GM12878 (cell line): ENCODE results near the gene RAD1. TPM values are rescaled to one million over a fixed set of nuclear protein-coding genes. Genes with fewer than 3 reads are reported as not detected.

Experiments used
- ATAC-seq: fragments of 200-7000 bp; cut with Tn5 transposase; 3 replicates; pipeline ENCODE4 v1.9.1; 2020; ENCODE audit warnings: mild to moderate bottlenecking, moderate library complexity
- BruUV-seq: library from RNA; stranded (reverse); fragments of 400-500 nt; replicated peaks from 2 replicates; lab custom pipeline; 2021; lab: Mats Ljungman, UMichigan
- CTCF ChIA-PET: fragments of 300-600 bp; sonication (Branson Sonifier 250); formaldehyde crosslinking; extraction: SDS; loops from one replicate; lab custom pipeline; 2021; ENCODE audit warnings: inconsistent platforms; lab: Yijun Ruan, JAX
- POLR2A ChIA-PET: fragments of 350-600 bp; formaldehyde crosslinking; extraction: SDS; loops from one replicate; lab custom pipeline; 2021; ENCODE audit warnings: inconsistent platforms; lab: Charles Lee
- RAD21 ChIA-PET: fragments of 300-600 bp; sonication (Branson Sonifier 250); formaldehyde crosslinking; loops from one replicate; lab custom pipeline; 2023; ENCODE audit warnings: antibody characterized with exemption; ENCODE audit not compliant: unreplicated experiment; lab: Charles Lee
- SMC1A ChIA-PET: fragments of 300-600 bp; sonication (Branson Sonifier 250); formaldehyde crosslinking; loops from one replicate; lab custom pipeline; 2023; ENCODE audit not compliant: unreplicated experiment, uncharacterized antibody; lab: Charles Lee
- DNase-seq: peaks from one replicate; pipeline ENCODE4 v3.0.0-alpha.2; 2011; ENCODE audit warnings: low read depth, low spot score
- FAIRE-seq: peaks from 3 replicates; lab custom pipeline; 2011; peaks lifted over from hg19 to GRCh38; lab: Jason Lieb, UNC
- H2AFZ ChIP-seq: 2 replicates; pipeline ENCODE4 v1.6.0; 2011; ENCODE audit warnings: low read depth, low read length, control low read depth; ENCODE audit not compliant: control insufficient read depth
- H3K27ac ChIP-seq: 2 replicates; pipeline ENCODE4 v1.5.1; 2011; ENCODE audit warnings: control low read depth; ENCODE audit not compliant: control insufficient read depth, insufficient read depth
- H3K27me3 ChIP-seq, 2 experiments: replicated peaks in 1 of 2; 2 replicates each; pipeline versions ENCODE4 v1.6.0 to v1.6.1; 2011; ENCODE audit warnings: low read length in 1 of 2; ENCODE audit not compliant: control insufficient read depth in 2 of 2, insufficient read depth in 2 of 2
- H3K36me3 ChIP-seq, 2 experiments: 2 replicates each; pipeline ENCODE4 v1.5.1; 2011; ENCODE audit warnings: low read length in 1 of 2; ENCODE audit not compliant: control insufficient read depth in 2 of 2, insufficient read depth in 2 of 2
- H3K4me1 ChIP-seq: 2 replicates; pipeline ENCODE4 v1.6.1; 2011; ENCODE audit warnings: mild to moderate bottlenecking, low read length, moderate library complexity, mixed read lengths; ENCODE audit not compliant: control insufficient read depth, insufficient read depth
- H3K4me2 ChIP-seq: 2 replicates; pipeline ENCODE4 v1.6.0; 2011; ENCODE audit warnings: control low read depth; ENCODE audit not compliant: control insufficient read depth, insufficient read depth
- H3K4me3 ChIP-seq: fragments of 200-600 bp; sonication (generic); 2 replicates; pipeline ENCODE4 v1.5.1; 2016
- H3K79me2 ChIP-seq: 2 replicates; pipeline ENCODE4 v1.6.0; 2011; ENCODE audit warnings: low read length; ENCODE audit not compliant: control insufficient read depth, insufficient read depth
- H3K9ac ChIP-seq: 2 replicates; pipeline ENCODE4 v1.8.0; 2011; ENCODE audit warnings: low read length, control low read depth, mixed read lengths; ENCODE audit not compliant: control insufficient read depth, insufficient read depth
- H3K9me3 ChIP-seq: replicated peaks from 3 replicates; pipeline ENCODE4 v1.5.1; 2011; ENCODE audit warnings: mild to moderate bottlenecking, low read length; ENCODE audit not compliant: control insufficient read depth, insufficient read depth
- H4K20me1 ChIP-seq: 2 replicates; pipeline ENCODE4 v1.6.0; 2011; ENCODE audit not compliant: control insufficient read depth, insufficient read depth
- BCL11A ChIP-seq: IDR thresholded peaks from 2 replicates; pipeline ENCODE4 v1.6.1; 2011; ENCODE audit warnings: low read depth, low read length
- CHD4 ChIP-seq: fragments of 200-600 bp; sonication (generic); IDR thresholded peaks from 2 replicates; pipeline ENCODE4 v1.6.1; 2016; ENCODE audit warnings: mild to moderate bottlenecking
- CREM ChIP-seq: IDR thresholded peaks from 2 replicates; pipeline ENCODE4 v1.6.1; 2014; ENCODE audit warnings: antibody characterized with exemption, low read depth
- ETV6 ChIP-seq, 2 experiments: fragments of 450-650 bp in 1 of 2; IDR thresholded peaks in 1 of 2; conservative IDR thresholded peaks in 1 of 2; 2 replicates each; pipeline ENCODE4 v1.6.1; 2014; ENCODE audit warnings: antibody characterized with exemption in 1 of 2, borderline replicate concordance in 1 of 2, low read depth in 1 of 2, mild to moderate bottlenecking in 1 of 2, moderate library complexity in 1 of 2
- EZH2 ChIP-seq: IDR thresholded peaks from 2 replicates; pipeline ENCODE4 v1.6.1; 2012; ENCODE audit warnings: low read depth, mild to moderate bottlenecking, control low read depth, inconsistent platforms, low read length, borderline replicate concordance; ENCODE audit not compliant: control insufficient read depth
- MTA3 ChIP-seq: IDR thresholded peaks from 2 replicates; pipeline ENCODE4 v1.6.1; 2012; ENCODE audit warnings: low read length, inconsistent platforms, borderline replicate concordance
- NFYA ChIP-seq: IDR thresholded peaks from 2 replicates; pipeline ENCODE4 v1.6.1; 2011; ENCODE audit warnings: low read depth, mild to moderate bottlenecking, low read length, improper control_type of control experiment, borderline replicate concordance
- PAX8 ChIP-seq: fragments of 450-650 bp; IDR thresholded peaks from 2 replicates; pipeline ENCODE4 v1.6.1; 2017; ENCODE audit warnings: mild to moderate bottlenecking, moderate library complexity
- POLR2AphosphoS2 ChIP-seq: IDR thresholded peaks from 2 replicates; pipeline ENCODE4 v1.6.1; 2011; ENCODE audit warnings: low read depth, mild to moderate bottlenecking, low read length, improper control_type of control experiment, moderate library complexity
- RCOR1 ChIP-seq: conservative IDR thresholded peaks from 2 replicates; pipeline ENCODE4 v1.6.1; 2012; ENCODE audit warnings: low read depth, low read length, improper control_type of control experiment
- SREBF1 ChIP-seq: IDR thresholded peaks from 2 replicates; pipeline ENCODE4 v1.6.1; 2012; ENCODE audit warnings: mild to moderate bottlenecking, low read length
- TBL1XR1 ChIP-seq: IDR thresholded peaks from 2 replicates; pipeline ENCODE4 v1.6.1; 2012; ENCODE audit warnings: low read depth, low read length, improper control_type of control experiment
- ZNF274 ChIP-seq: IDR thresholded peaks from one replicate; pipeline ENCODE4 v1.8.0; 2011; ENCODE audit not compliant: insufficient read length, insufficient read depth
- WGBS: methylation state at CpG from one replicate; pipeline ENCODE4 v1.1.6; 2016; ENCODE audit warnings: low lambda C conversion rate; ENCODE audit not compliant: insufficient replicate concordance, insufficient coverage; ENCODE audit errors: missing lambda C conversion rate; 5-methylcytosine and 5-hydroxymethylcytosine counted together
- in situ Hi-C: fragments of 300-500 bp; cut with MboI; formaldehyde crosslinking; loops from 9 replicates; pipeline ENCODE4 v1.14.3; 2018; ENCODE audit warnings: mixed read lengths
- intact Hi-C: fragments of 100-400 bp; cut with micrococcal nuclease; formaldehyde crosslinking; loops from one replicate; pipeline ENCODE4 v1.14.2; 2022; ENCODE audit not compliant: unreplicated experiment
- polyA plus RNA-seq, 11 experiments: library from polyadenylated mRNA; depleted of rRNA in 4 of 11; unstranded in 6 of 11; stranded (reverse) in 5 of 11; fragments of >200 nt; fragmentation: Nextera tagmentation in 4 of 11; fragmentation: Illumina TruSeq in 1 of 11; extraction: Ambion mirVana in 4 of 11; extraction: Trizol in 1 of 11; gene quantifications; 1 replicate in 1 of 11; 2 replicates in 10 of 11; pipeline versions ENCODE4 v1.2.1 to v1.2.3, GENCODE V29; 2011 to 2016; ENCODE audit warnings: inconsistent platforms in 2 of 11, missing spikeins in 2 of 11, low read depth in 1 of 11
- total RNA-seq, 4 experiments: library from RNA; depleted of rRNA in 3 of 4; stranded (reverse); fragments of >200 nt in 3 of 4; fragmentation: Illumina TruSeq in 1 of 4; extraction: Trizol in 1 of 4; gene quantifications; 2 replicates each; pipeline versions ENCODE4 v1.2.1 to v1.2.3, GENCODE V29; 2013 to 2021
- TF ChIP-seq, protein P1 (sequence below): IDR thresholded peaks from 2 replicates; pipeline ENCODE4 v1.6.1; 2012; ENCODE audit warnings: low read depth, low read length, improper control_type of control experiment
- TF ChIP-seq, protein P2 (sequence below): IDR thresholded peaks from 2 replicates; pipeline ENCODE4 v1.6.1; 2011; ENCODE audit warnings: low read depth, low read length, improper control_type of control experiment, borderline replicate concordance
- TF ChIP-seq, protein P3 (sequence below): IDR thresholded peaks from 2 replicates; pipeline ENCODE4 v1.6.1; 2011; ENCODE audit warnings: low read depth, mild to moderate bottlenecking, low read length, moderate library complexity, borderline replicate concordance; ENCODE audit errors: extremely low read depth
- TF ChIP-seq, protein P4 (sequence below): fragments of 450-650 bp; IDR thresholded peaks from 2 replicates; pipeline ENCODE4 v1.6.1; 2017; ENCODE audit warnings: mild to moderate bottlenecking, moderate library complexity

RAD1 gene
- total and polyA plus RNA-seq, 10 of the 15 experiments (the other 5 are each of a cell fraction or from before 2014, with no cell fraction given): 21.1 to 58.4 (median 37.2) TPM

DNA sequence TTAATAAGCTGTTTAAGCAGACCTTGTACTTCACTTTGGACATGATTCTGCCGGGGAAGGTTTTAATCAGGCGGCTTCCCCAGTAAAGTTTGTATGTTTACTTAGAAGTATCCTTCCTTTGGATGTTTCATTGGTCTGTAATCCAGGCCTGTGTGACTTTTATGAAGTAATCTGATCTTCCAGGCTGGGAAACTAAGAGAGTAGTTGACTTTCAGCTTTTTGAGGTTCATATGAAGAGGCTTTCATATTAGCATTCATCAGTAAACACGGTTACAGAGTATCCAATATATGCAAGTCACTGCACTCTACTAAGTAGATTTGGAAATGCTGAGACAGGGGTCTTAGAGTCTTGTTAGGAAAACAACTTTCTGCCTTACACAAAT lies 15.1 kb upstream of the RAD1 start:
- ChIA-PET SMC1A (interaction anchor here (0.6 to 2.4 kb wide), 6 partner anchors 13 to 473 kb away, joined by 3 to 14 read pairs (median 3); partner anchors contain the start of genes BRIX1 and RAD1), POLR2A (interaction anchor here (0.6 to 3.3 kb wide), 6 partner anchors 9 to 548 kb away, joined by 3 to 79 read pairs (median 4); partner anchors contain the start of genes BRIX1 and RAD1), CTCF (interaction anchor here (1.0 to 1.7 kb wide), 7 partner anchors 9 to 73 kb away, joined by 3 to 13 read pairs (median 3); partner anchors contain the start of genes BRIX1 and RAD1), RAD21 (interaction anchor here (1.1 to 2.9 kb wide), 3 partner anchors 14 to 407 kb away, joined by 3 to 50 read pairs (median 14); partner anchors contain the start of genes BRIX1 and RAD1)
- no peak for ATAC-seq
- H2AFZ ChIP-seq: peak overlapping the region; percentile 78
- 0% methylated on average over 3 of the region's 3 CpGs for WGBS
- peak overlapping the region; percentile 86 for H3K27ac ChIP-seq
- no peak for FAIRE-seq
- in situ Hi-C loops (no loop called here), intact Hi-C loops (no loop called here)
- no peaks in the 10 kb centered on the region for H3K4me1 ChIP-seq
- H3K79me2 ChIP-seq: peaks cover 33% of the 10 kb centered on the region
- peak overlapping the region; percentile 83 for H3K4me3 ChIP-seq
- H4K20me1 ChIP-seq: no peaks in the 10 kb centered on the region
- no TSS peak for BruUV-seq
- TF ChIP-seq ETV6 (conservative IDR thresholded peaks at IDR 0.05 in 1 of 2, IDR thresholded peaks at IDR 0.05 in 1 of 2; ENCODE audit: borderline replicate concordance in 1 of 2, low read depth in 1 of 2) (no peak), ZNF274 (no peak), PAX8 (no peak), RCOR1 (no peak), SREBF1 (no peak), POLR2AphosphoS2 (no peak), BCL11A (no peak), NFYA (no peak), CREM (no peak), TBL1XR1 (no peak), CHD4 (no peak), MTA3 (no peak), EZH2 (no peak)
- TF ChIP-seq, protein P1, sequence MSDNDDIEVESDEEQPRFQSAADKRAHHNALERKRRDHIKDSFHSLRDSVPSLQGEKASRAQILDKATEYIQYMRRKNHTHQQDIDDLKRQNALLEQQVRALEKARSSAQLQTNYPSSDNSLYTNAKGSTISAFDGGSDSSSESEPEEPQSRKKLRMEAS: no peak
- TF ChIP-seq, protein P2, sequence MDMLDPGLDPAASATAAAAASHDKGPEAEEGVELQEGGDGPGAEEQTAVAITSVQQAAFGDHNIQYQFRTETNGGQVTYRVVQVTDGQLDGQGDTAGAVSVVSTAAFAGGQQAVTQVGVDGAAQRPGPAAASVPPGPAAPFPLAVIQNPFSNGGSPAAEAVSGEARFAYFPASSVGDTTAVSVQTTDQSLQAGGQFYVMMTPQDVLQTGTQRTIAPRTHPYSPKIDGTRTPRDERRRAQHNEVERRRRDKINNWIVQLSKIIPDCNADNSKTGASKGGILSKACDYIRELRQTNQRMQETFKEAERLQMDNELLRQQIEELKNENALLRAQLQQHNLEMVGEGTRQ: no peak
- TF ChIP-seq, protein P3, sequence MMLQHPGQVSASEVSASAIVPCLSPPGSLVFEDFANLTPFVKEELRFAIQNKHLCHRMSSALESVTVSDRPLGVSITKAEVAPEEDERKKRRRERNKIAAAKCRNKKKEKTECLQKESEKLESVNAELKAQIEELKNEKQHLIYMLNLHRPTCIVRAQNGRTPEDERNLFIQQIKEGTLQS: no peak
- TF ChIP-seq, protein P4, sequence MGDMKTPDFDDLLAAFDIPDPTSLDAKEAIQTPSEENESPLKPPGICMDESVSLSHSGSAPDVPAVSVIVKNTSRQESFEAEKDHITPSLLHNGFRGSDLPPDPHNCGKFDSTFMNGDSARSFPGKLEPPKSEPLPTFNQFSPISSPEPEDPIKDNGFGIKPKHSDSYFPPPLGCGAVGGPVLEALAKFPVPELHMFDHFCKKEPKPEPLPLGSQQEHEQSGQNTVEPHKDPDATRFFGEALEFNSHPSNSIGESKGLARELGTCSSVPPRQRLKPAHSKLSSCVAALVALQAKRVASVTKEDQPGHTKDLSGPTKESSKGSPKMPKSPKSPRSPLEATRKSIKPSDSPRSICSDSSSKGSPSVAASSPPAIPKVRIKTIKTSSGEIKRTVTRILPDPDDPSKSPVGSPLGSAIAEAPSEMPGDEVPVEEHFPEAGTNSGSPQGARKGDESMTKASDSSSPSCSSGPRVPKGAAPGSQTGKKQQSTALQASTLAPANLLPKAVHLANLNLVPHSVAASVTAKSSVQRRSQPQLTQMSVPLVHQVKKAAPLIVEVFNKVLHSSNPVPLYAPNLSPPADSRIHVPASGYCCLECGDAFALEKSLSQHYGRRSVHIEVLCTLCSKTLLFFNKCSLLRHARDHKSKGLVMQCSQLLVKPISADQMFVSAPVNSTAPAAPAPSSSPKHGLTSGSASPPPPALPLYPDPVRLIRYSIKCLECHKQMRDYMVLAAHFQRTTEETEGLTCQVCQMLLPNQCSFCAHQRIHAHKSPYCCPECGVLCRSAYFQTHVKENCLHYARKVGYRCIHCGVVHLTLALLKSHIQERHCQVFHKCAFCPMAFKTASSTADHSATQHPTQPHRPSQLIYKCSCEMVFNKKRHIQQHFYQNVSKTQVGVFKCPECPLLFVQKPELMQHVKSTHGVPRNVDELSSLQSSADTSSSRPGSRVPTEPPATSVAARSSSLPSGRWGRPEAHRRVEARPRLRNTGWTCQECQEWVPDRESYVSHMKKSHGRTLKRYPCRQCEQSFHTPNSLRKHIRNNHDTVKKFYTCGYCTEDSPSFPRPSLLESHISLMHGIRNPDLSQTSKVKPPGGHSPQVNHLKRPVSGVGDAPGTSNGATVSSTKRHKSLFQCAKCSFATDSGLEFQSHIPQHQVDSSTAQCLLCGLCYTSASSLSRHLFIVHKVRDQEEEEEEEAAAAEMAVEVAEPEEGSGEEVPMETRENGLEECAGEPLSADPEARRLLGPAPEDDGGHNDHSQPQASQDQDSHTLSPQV: no peak
- H3K9ac ChIP-seq: peak overlapping the region; percentile 90
- H3K36me3 ChIP-seq: peaks cover 0 to 7% of the 10 kb centered on the region in 2 experiments; a peak in 2 of 4 replicates
- no peaks in the 10 kb centered on the region for H3K27me3 ChIP-seq
- no peaks in the 10 kb centered on the region for H3K9me3 ChIP-seq
- DNase-seq: no peak
- H3K4me2 ChIP-seq: peak overlapping the region; percentile 81
